GM12892 (cell line): ENCODE data around the gene THRB.

Experiments used
- POLR2A ChIP-seq: IDR thresholded peaks from 2 replicates; pipeline ENCODE4 v1.6.1; 2011; ENCODE audit warnings: low read depth, low read length, control low read depth
- POLR2AphosphoS5 ChIP-seq: IDR thresholded peaks from 2 replicates; pipeline ENCODE4 v1.6.1; 2011; ENCODE audit warnings: low read depth, low read length, control low read depth

- no peak for TF ChIP-seq POLR2A
- TF ChIP-seq POLR2AphosphoS5 = no peak
Observed at GRCh38 chr3:24361623-24362022, 133.0 kb downstream of the THRB start.
